Rectal smooth muscle tissue (tissue), 1 donor: ENCODE measurements around the gene SMARCD2.
A peak's percentile ranks its signal among the peaks of the same experiment; 100 is the strongest.

Experiments
- H3K27ac ChIP-seq: one replicate; pipeline ENCODE4 v1.7.0; 2013; ENCODE audit warnings: low read depth, low read length, inconsistent platforms
- H3K27me3 ChIP-seq: one replicate; pipeline ENCODE4 v1.7.0; 2013; ENCODE audit warnings: low read length; ENCODE audit not compliant: control insufficient read depth, insufficient read depth
- H3K36me3 ChIP-seq: one replicate; pipeline ENCODE4 v1.7.0; 2013; ENCODE audit warnings: low read length; ENCODE audit not compliant: control insufficient read depth, insufficient read depth
- H3K4me1 ChIP-seq: one replicate; pipeline ENCODE4 v1.7.0; 2013; ENCODE audit warnings: low read length; ENCODE audit not compliant: control insufficient read depth, insufficient read depth
- H3K4me3 ChIP-seq: one replicate; pipeline ENCODE4 v1.7.0; 2013; ENCODE audit warnings: low read length
- H3K9ac ChIP-seq: one replicate; pipeline ENCODE4 v1.7.0; 2013; ENCODE audit warnings: low read length

The SMARCD2 gene

GRCh38 chr17:63826468-63827001 lies 15.9 kb downstream of the SMARCD2 start:
- peak overlapping the region; percentile 69 for H3K4me3 ChIP-seq
- peaks cover 58% of the 10 kb centered on the region for H3K36me3 ChIP-seq
- peak overlapping the region; percentile 20 for H3K9ac ChIP-seq
- H3K27me3 ChIP-seq = no peaks in the 10 kb centered on the region
- H3K4me1 ChIP-seq = peaks cover 17% of the 10 kb centered on the region
- peak overlapping the region; percentile 96 for H3K27ac ChIP-seq

GRCh38 chr17:63824362-63824761 lies 18.1 kb downstream of the SMARCD2 start:
- no peak overlapping the region for H3K4me3 ChIP-seq
- no peak overlapping the region for H3K27ac ChIP-seq
- peaks cover 51% of the 10 kb centered on the region for H3K36me3 ChIP-seq
- peaks cover 17% of the 10 kb centered on the region for H3K4me1 ChIP-seq
- no peaks in the 10 kb centered on the region for H3K27me3 ChIP-seq
- H3K9ac ChIP-seq = no peak overlapping the region

- H3K36me3 ChIP-seq = peaks cover 49% of the 10 kb centered on the region
Observed at GRCh38 chr17:63823659-63824331, 18.7 kb downstream of the SMARCD2 start.

GRCh38 chr17:63822537-63822936 lies 19.9 kb downstream of the SMARCD2 start:
- no peak overlapping the region for H3K9ac ChIP-seq
- no peak overlapping the region for H3K4me3 ChIP-seq
- H3K36me3 ChIP-seq = peaks cover 62% of the 10 kb centered on the region
- peaks cover 7% of the 10 kb centered on the region for H3K4me1 ChIP-seq
- H3K27ac ChIP-seq = no peak overlapping the region
- no peaks in the 10 kb centered on the region for H3K27me3 ChIP-seq

More at GRCh38 chr17:63823659-63824331, 18.7 kb downstream of the SMARCD2 start:
- H3K27ac ChIP-seq = no peak overlapping the region
- H3K27me3 ChIP-seq = no peaks in the 10 kb centered on the region
- no peak overlapping the region for H3K4me3 ChIP-seq
- H3K4me1 ChIP-seq = peaks cover 16% of the 10 kb centered on the region
- no peak overlapping the region for H3K9ac ChIP-seq

- Histone ChIP-seq H3K27ac (no peak overlapping the region), H3K27me3 (no peaks in the 10 kb centered on the region), H3K4me1 (peaks cover 7% of the 10 kb centered on the region), H3K9ac (no peak overlapping the region), H3K4me3 (no peak overlapping the region), H3K36me3 (peaks cover 69% of the 10 kb centered on the region)
Observed at GRCh38 chr17:63821804-63822203, 20.7 kb downstream of the SMARCD2 start.

- no peak overlapping the region for H3K27ac ChIP-seq
- H3K27me3 ChIP-seq = no peaks in the 10 kb centered on the region
- peaks cover 3% of the 10 kb centered on the region for H3K4me1 ChIP-seq
- peaks cover 77% of the 10 kb centered on the region for H3K36me3 ChIP-seq
- no peak overlapping the region for H3K4me3 ChIP-seq
- H3K9ac ChIP-seq = no peak overlapping the region
Observed at GRCh38 chr17:63820963-63821561, 21.4 kb downstream of the SMARCD2 start.

- Histone ChIP-seq H3K9ac (no peak overlapping the region), H3K27ac (no peak overlapping the region), H3K4me3 (no peak overlapping the region), H3K27me3 (no peaks in the 10 kb centered on the region), H3K36me3 (peaks cover 82% of the 10 kb centered on the region), H3K4me1 (no peaks in the 10 kb centered on the region)
Observed at GRCh38 chr17:63819585-63820537, 22.6 kb downstream of the SMARCD2 start.

GRCh38 chr17:63819131-63819530 lies 23.4 kb downstream of the SMARCD2 start:
- Histone ChIP-seq H3K27me3 (no peaks in the 10 kb centered on the region), H3K27ac (no peak overlapping the region), H3K4me1 (no peaks in the 10 kb centered on the region), H3K36me3 (peaks cover 76% of the 10 kb centered on the region), H3K9ac (no peak overlapping the region), H3K4me3 (no peak overlapping the region)

- no peak overlapping the region for H3K9ac ChIP-seq
- no peak overlapping the region for H3K27ac ChIP-seq
- peaks cover 75% of the 10 kb centered on the region for H3K36me3 ChIP-seq
- H3K4me1 ChIP-seq = no peaks in the 10 kb centered on the region
- H3K4me3 ChIP-seq = no peak overlapping the region
- no peaks in the 10 kb centered on the region for H3K27me3 ChIP-seq
Observed at GRCh38 chr17:63817736-63818385, 24.6 kb downstream of the SMARCD2 start.

- Histone ChIP-seq H3K9ac (no peak overlapping the region), H3K4me1 (no peaks in the 10 kb centered on the region), H3K27me3 (no peaks in the 10 kb centered on the region), H3K36me3 (peaks cover 73% of the 10 kb centered on the region), H3K4me3 (no peak overlapping the region), H3K27ac (no peak overlapping the region)
Observed at GRCh38 chr17:63816669-63817068, 25.8 kb downstream of the SMARCD2 start.

- Histone ChIP-seq H3K36me3 (peaks cover 71% of the 10 kb centered on the region), H3K4me3 (no peak overlapping the region), H3K27ac (no peak overlapping the region), H3K4me1 (no peaks in the 10 kb centered on the region), H3K9ac (no peak overlapping the region), H3K27me3 (no peaks in the 10 kb centered on the region)
Observed at GRCh38 chr17:63816123-63816522, 26.4 kb downstream of the SMARCD2 start.

- H3K4me3 ChIP-seq = no peak overlapping the region
- no peaks in the 10 kb centered on the region for H3K27me3 ChIP-seq
- H3K36me3 ChIP-seq = peaks cover 37% of the 10 kb centered on the region
- no peak overlapping the region for H3K9ac ChIP-seq
- H3K4me1 ChIP-seq = no peaks in the 10 kb centered on the region
- no peak overlapping the region for H3K27ac ChIP-seq
Observed at GRCh38 chr17:63809970-63810369, 32.5 kb downstream of the SMARCD2 start.
